K562 (cell line): ENCODE data around the gene KIF19. TPM values are rescaled to one million over a fixed set of nuclear protein-coding genes. Genes with fewer than 3 reads are reported as not detected.

Experiments used
- ETV1 ChIP-seq: fragments of 450-650 bp; conservative IDR thresholded peaks from 2 replicates; pipeline ENCODE4 v1.6.1; 2016; ENCODE audit warnings: missing genetic modification characterization, control low read depth, low read depth, missing compliant biosample characterization
- NR4A1 ChIP-seq, 2 experiments: fragments of 250-450 bp in 1 of 2; fragments of 450-650 bp in 1 of 2; sonication (Bioruptor Pico) in 1 of 2; IDR thresholded peaks; 2 replicates each; pipeline versions ENCODE4 v1.4.0 to v1.6.1; 2016 to 2020; ENCODE audit warnings: mild to moderate bottlenecking in 2 of 2, missing compliant biosample characterization in 1 of 2, missing genetic modification characterization in 1 of 2, moderate library complexity in 1 of 2
- TAF7 ChIP-seq: fragments of 450-650 bp; IDR thresholded peaks from 2 replicates; pipeline ENCODE4 v1.6.1; 2016; ENCODE audit warnings: missing genetic modification characterization, missing compliant biosample characterization
- ZNF561 ChIP-seq: fragments of 450-650 bp; formaldehyde crosslinking; conservative IDR thresholded peaks from 2 replicates; pipeline ENCODE4 v1.4.0; 2020; ENCODE audit warnings: mild to moderate bottlenecking, moderate library complexity
- ZNF766 ChIP-seq: fragments of 200-800 bp; sonication (Bioruptor generic); conservative IDR thresholded peaks from 2 replicates; pipeline ENCODE4 v1.6.1; 2016; ENCODE audit warnings: missing genetic modification characterization, missing compliant biosample characterization
- polyA plus RNA-seq, 8 experiments: library from polyadenylated mRNA; depleted of rRNA in 4 of 8; stranded (reverse) in 5 of 8; unstranded in 3 of 8; fragments of >200 nt; fragmentation: Nextera tagmentation in 2 of 8; fragmentation: Illumina TruSeq in 1 of 8; extraction: Ambion mirVana in 2 of 8; extraction: Trizol in 1 of 8; gene quantifications; 2 replicates each; pipeline versions ENCODE4 v1.2.1 to v1.2.3, GENCODE V29; 2011 to 2014; ENCODE audit warnings: inconsistent platforms in 1 of 8, missing spikeins in 1 of 8
- total RNA-seq, 7 experiments: library from RNA; depleted of rRNA in 6 of 7; stranded (reverse); fragments of >200 nt in 6 of 7; fragmentation: Illumina TruSeq in 2 of 7; extraction: Trizol in 2 of 7; gene quantifications; 2 replicates each; pipeline versions ENCODE4 v1.2.1 to v1.2.3, GENCODE V29; 2011 to 2021; ENCODE audit warnings: low replicate concordance in 1 of 7
- TF ChIP-seq, protein P1 (sequence below), 2 experiments: fragments of 200-800 bp in 1 of 2; sonication (Bioruptor generic) in 1 of 2; sonication (generic) in 1 of 2; formaldehyde crosslinking in 1 of 2; IDR thresholded peaks in 1 of 2; conservative IDR thresholded peaks in 1 of 2; 2 replicates each; pipeline versions ENCODE4 v1.5.0 to v1.6.1; 2016 to 2020; ENCODE audit warnings: missing compliant biosample characterization in 1 of 2, missing genetic modification characterization in 1 of 2, missing genetic modification reagents in 1 of 2
- TF ChIP-seq, protein P2 (sequence below): fragments of 450-650 bp; IDR thresholded peaks from 2 replicates; pipeline ENCODE4 v1.6.1; 2017; ENCODE audit warnings: antibody characterized with exemption, mild to moderate bottlenecking
- TF ChIP-seq, protein P3 (sequence below), 2 experiments: fragments of 450-650 bp; IDR thresholded peaks; 2 replicates each; pipeline ENCODE4 v1.6.1; 2016; ENCODE audit warnings: mild to moderate bottlenecking in 2 of 2, borderline replicate concordance in 1 of 2, low read depth in 1 of 2, moderate library complexity in 1 of 2
- TF ChIP-seq, protein P4 (sequence below): conservative IDR thresholded peaks from 2 replicates; pipeline ENCODE4 v1.6.1; 2011; ENCODE audit warnings: low read depth, mild to moderate bottlenecking, low read length; ENCODE audit not compliant: control insufficient read depth

Gene KIF19
- total and polyA plus RNA-seq, 9 of the 15 experiments (the other 6 are each of a cell fraction or from before 2014, with no cell fraction given), result 0.10 TPM; not detected in 8

DNA sequence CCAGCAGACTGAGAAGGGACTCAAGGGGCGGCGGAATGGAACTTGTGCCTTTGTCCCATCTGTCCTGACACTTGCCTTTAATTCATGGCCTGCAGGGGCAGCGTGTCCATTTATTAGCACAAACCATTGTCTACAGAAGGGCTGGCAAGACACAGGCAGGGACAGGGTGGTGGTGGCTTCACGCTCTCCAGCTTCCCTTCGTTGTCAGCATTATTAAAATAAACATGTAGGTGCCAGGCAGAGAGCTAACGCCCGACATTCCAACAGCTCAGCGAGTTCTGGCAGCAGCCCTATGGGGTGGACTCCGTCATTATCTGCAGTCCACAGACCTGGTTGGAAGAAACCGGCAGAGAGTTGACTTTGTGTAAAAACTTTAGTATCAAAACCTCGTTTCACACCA is 35.7 kb upstream of the KIF19 start (continued):
- TF ChIP-seq, protein P1, sequence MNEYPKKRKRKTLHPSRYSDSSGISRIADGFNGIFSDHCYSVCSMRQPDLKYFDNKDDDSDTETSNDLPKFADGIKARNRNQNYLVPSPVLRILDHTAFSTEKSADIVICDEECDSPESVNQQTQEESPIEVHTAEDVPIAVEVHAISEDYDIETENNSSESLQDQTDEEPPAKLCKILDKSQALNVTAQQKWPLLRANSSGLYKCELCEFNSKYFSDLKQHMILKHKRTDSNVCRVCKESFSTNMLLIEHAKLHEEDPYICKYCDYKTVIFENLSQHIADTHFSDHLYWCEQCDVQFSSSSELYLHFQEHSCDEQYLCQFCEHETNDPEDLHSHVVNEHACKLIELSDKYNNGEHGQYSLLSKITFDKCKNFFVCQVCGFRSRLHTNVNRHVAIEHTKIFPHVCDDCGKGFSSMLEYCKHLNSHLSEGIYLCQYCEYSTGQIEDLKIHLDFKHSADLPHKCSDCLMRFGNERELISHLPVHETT (CRISPR knock-in tag; conservative IDR thresholded peaks at IDR 0.05 in 1 of 2, IDR thresholded peaks at IDR 0.05 in 1 of 2), result 0 out of 4 replicates have a peak, but pooled peaks of 1 of the 2 experiments have one; percentile 25
- TF ChIP-seq ETV1 (tag) (no peak), NR4A1 (CRISPR knock-in tag; IDR thresholded peaks at IDR 0.05) (no peak), NR4A1 (tag; IDR thresholded peaks at IDR 0.05) (0 out of 2 replicates have a peak, but pooled peaks have one; percentile 42), ZNF561 (CRISPR knock-in tag) (no peak), ZNF766 (CRISPR knock-in tag) (0 out of 2 replicates have a peak, but pooled peaks have one; percentile 51), TAF7 (tag) (no peak)
- TF ChIP-seq, protein P2, sequence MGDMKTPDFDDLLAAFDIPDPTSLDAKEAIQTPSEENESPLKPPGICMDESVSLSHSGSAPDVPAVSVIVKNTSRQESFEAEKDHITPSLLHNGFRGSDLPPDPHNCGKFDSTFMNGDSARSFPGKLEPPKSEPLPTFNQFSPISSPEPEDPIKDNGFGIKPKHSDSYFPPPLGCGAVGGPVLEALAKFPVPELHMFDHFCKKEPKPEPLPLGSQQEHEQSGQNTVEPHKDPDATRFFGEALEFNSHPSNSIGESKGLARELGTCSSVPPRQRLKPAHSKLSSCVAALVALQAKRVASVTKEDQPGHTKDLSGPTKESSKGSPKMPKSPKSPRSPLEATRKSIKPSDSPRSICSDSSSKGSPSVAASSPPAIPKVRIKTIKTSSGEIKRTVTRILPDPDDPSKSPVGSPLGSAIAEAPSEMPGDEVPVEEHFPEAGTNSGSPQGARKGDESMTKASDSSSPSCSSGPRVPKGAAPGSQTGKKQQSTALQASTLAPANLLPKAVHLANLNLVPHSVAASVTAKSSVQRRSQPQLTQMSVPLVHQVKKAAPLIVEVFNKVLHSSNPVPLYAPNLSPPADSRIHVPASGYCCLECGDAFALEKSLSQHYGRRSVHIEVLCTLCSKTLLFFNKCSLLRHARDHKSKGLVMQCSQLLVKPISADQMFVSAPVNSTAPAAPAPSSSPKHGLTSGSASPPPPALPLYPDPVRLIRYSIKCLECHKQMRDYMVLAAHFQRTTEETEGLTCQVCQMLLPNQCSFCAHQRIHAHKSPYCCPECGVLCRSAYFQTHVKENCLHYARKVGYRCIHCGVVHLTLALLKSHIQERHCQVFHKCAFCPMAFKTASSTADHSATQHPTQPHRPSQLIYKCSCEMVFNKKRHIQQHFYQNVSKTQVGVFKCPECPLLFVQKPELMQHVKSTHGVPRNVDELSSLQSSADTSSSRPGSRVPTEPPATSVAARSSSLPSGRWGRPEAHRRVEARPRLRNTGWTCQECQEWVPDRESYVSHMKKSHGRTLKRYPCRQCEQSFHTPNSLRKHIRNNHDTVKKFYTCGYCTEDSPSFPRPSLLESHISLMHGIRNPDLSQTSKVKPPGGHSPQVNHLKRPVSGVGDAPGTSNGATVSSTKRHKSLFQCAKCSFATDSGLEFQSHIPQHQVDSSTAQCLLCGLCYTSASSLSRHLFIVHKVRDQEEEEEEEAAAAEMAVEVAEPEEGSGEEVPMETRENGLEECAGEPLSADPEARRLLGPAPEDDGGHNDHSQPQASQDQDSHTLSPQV, result peak; percentile 74
- TF ChIP-seq, protein P3, sequence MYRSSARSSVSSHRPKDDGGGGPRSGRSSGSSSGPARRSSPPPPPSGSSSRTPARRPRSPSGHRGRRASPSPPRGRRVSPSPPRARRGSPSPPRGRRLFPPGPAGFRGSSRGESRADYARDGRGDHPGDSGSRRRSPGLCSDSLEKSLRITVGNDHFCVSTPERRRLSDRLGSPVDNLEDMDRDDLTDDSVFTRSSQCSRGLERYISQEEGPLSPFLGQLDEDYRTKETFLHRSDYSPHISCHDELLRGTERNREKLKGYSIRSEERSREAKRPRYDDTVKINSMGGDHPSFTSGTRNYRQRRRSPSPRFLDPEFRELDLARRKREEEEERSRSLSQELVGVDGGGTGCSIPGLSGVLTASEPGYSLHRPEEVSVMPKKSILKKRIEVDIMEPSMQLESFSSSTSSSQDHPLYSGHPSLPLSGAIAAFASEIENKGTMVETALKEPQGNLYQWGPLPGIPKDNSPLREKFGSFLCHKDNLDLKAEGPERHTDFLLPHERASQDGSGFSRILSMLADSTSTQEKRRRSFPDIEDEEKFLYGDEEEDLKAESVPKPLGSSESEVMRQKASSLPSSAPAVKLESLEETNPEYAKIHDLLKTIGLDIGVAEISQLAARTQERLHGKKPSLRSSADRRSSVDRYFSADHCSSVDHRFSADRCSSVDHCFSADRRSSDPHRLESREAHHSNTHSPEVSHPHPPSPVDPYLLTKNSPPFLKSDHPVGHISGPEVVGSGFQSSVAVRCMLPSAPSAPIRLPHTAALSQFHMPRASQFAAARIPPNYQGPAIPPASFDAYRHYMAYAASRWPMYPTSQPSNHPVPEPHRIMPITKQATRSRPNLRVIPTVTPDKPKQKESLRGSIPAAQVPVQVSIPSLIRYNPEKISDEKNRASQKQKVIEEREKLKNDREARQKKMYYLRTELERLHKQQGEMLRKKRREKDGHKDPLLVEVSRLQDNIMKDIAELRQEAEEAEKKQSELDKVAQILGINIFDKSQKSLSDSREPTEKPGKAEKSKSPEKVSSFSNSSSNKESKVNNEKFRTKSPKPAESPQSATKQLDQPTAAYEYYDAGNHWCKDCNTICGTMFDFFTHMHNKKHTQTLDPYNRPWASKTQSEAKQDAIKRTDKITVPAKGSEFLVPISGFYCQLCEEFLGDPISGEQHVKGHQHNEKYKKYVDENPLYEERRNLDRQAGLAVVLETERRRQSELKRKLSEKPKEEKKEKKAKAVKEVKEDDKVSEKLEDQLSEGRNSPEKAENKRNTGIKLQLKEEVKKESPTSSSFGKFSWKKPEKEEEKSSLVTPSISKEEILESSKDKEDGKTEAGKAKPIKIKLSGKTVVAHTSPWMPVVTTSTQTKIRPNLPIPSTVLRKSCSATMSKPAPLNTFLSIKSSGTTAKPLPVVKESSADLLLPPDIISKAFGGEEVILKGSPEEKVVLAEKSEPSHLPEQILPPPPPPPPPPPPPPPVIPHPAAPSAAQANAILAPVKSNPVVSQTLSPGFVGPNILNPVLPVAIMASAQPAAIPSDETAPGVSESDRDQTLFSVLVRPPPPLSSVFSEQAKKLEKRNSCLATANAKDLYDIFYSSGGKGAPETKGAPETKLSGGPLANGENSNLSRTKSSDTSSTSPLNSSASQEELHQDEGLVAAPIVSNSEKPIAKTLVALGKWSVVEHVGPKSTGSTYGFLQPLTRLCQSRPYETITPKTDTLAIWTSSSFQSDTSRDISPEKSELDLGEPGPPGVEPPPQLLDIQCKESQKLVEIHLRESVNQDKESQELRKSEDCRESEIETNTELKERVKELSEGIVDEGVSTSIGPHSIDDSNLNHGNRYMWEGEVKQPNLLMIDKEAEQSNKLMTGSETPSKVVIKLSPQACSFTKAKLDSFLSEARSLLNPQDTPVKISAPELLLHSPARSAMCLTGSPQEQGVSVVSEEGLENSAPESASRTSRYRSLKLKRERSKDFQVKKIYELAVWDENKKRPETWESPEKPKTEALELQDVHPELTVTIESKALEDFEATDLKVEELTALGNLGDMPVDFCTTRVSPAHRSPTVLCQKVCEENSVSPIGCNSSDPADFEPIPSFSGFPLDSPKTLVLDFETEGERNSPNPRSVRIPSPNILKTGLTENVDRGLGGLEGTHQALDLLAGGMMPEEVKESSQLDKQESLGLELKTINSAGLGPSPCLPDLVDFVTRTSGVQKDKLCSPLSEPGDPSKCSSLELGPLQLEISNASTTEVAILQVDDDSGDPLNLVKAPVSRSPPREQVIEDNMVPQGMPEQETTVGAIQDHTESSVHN (IDR thresholded peaks at IDR 0.05; ENCODE audit: borderline replicate concordance in 1 of 2, low read depth in 1 of 2), result no peak
- TF ChIP-seq, protein P4, sequence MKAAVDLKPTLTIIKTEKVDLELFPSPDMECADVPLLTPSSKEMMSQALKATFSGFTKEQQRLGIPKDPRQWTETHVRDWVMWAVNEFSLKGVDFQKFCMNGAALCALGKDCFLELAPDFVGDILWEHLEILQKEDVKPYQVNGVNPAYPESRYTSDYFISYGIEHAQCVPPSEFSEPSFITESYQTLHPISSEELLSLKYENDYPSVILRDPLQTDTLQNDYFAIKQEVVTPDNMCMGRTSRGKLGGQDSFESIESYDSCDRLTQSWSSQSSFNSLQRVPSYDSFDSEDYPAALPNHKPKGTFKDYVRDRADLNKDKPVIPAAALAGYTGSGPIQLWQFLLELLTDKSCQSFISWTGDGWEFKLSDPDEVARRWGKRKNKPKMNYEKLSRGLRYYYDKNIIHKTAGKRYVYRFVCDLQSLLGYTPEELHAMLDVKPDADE, result no peak
